ENCODE measurements around the gene B4GALNT4.
A peak's percentile ranks its signal among the peaks of the same experiment; 100 is the strongest.

The B4GALNT4 gene

DNA sequence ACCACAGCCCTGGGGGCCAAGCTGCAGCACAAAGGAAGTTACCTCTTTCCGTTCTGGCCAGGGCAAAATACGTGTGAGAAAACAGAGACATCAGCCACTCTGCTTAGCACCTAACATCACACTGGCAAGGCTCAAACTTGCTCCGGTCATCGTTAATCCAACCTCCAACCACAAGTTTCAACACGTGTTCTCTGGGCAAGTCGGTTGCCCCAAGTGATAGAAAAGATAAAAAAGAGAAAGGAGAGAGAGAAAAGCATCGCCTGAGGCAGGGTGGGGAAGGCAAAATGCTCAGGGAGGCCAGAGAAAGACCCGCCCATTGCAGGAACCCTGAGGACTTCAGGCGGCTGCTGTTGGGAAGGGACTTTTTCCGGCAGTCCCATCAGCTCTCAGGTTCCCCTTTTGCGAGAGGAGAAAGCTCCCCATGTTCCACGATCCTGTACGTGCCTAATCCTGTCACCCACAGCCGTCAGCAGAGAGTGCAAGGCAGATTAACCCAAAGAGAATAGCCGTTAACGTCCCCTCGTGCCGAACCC, 18.5 kb upstream of the B4GALNT4 start:
- TF ChIP-seq HDGF (IDR thresholded peaks at IDR 0.05; ENCODE audit: borderline replicate concordance), result no peak
- no peak for TF ChIP-seq TARDBP (IDR thresholded peaks at IDR 0.05)
- no peak for TF ChIP-seq SP1 (IDR thresholded peaks at IDR 0.05)
- no peak for TF ChIP-seq NFRKB (IDR thresholded peaks at IDR 0.05)
- TF ChIP-seq LEF1 (IDR thresholded peaks at IDR 0.05; ENCODE audit: borderline replicate concordance), result no peak
- TF ChIP-seq, protein P1, sequence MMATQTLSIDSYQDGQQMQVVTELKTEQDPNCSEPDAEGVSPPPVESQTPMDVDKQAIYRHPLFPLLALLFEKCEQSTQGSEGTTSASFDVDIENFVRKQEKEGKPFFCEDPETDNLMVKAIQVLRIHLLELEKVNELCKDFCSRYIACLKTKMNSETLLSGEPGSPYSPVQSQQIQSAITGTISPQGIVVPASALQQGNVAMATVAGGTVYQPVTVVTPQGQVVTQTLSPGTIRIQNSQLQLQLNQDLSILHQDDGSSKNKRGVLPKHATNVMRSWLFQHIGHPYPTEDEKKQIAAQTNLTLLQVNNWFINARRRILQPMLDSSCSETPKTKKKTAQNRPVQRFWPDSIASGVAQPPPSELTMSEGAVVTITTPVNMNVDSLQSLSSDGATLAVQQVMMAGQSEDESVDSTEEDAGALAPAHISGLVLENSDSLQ (IDR thresholded peaks at IDR 0.05), result no peak
- no peak for TF ChIP-seq L3MBTL2 (conservative IDR thresholded peaks at IDR 0.05)
- ChIA-PET POLR2A (no interaction called here), CTCF (no interaction called here)
- DNase-seq (ENCODE audit: extremely low spot score), result no peak

DNA sequence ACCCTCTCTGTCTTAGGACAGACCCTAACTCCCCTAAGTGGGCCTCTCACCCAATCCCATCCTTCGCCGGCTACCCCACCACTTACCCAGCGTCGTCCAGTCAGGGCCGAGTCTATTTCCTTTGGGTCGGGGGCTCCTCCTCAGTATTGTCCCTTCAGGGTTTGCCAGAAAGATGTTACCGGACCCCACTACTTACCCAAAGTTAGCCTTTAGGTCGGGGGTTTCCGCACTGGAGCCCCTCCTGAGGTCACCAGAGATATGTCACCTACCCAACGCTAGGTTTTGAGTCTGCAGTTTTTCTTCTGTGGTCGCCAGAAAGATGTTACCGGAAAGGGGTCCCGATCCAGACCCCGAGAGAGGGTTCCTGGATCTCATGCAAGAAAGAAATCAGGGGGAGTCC, 17.9 kb upstream of the B4GALNT4 start:
- POLR2A ChIA-PET, result no interaction called here
- CTCF ChIA-PET, result no interaction called here
- TF ChIP-seq, protein P1 (IDR thresholded peaks at IDR 0.05), result no peak
- TF ChIP-seq CTBP1 (IDR thresholded peaks at IDR 0.05; ENCODE audit: borderline replicate concordance), result no peak
- DNase-seq (ENCODE audit: extremely low spot score), result no peak

DNA sequence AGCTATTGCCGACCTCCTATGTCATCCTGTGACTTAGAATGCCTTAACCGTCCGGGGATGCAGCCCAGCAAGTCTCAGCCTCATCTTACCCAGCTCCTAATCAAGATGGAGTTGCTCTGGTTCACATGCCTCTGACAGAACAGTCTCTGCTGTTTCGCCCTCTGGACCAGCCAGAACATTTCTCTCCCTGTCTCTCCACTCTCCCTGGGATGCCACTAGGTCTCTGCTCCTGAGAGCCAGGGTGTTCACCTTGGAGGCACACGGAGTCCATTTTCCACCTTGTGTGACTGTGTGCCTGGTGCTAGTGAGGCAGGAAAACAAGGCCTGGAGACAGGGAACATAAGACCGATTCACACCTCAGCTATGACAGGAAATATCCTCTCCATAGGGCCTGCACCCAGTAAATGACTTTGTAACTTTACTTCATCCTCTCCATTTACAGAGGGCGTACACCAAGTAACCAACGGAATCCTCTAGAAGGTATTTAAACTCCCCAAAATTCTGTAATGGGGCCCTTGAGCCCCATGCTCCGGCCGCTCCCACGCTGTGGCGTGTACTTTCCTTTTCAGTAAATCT, 16.8 kb upstream of the B4GALNT4 start:
- TF ChIP-seq TARDBP (IDR thresholded peaks at IDR 0.05), result no peak
- TF ChIP-seq BHLHE40 (IDR thresholded peaks at IDR 0.05; ENCODE audit: borderline replicate concordance), result no peak
- no peak for TF ChIP-seq CTBP1 (IDR thresholded peaks at IDR 0.05; ENCODE audit: borderline replicate concordance)
- TF ChIP-seq FOXK2 (IDR thresholded peaks at IDR 0.05), result no peak
- TF ChIP-seq, protein P1 (IDR thresholded peaks at IDR 0.05), result no peak
- no peak for TF ChIP-seq ELF4 (IDR thresholded peaks at IDR 0.05)
- no peak for DNase-seq (ENCODE audit: extremely low spot score)
- POLR2A ChIA-PET, result interaction anchor here (0.6 kb wide), 1 partner anchor 115 kb away, joined by 3 read pairs; no protein-coding TSS in a partner anchor
- CTCF ChIA-PET, result interaction anchor here (0.6 kb wide), 1 partner anchor 48 kb away, joined by 5 read pairs; no protein-coding TSS in a partner anchor

DNA sequence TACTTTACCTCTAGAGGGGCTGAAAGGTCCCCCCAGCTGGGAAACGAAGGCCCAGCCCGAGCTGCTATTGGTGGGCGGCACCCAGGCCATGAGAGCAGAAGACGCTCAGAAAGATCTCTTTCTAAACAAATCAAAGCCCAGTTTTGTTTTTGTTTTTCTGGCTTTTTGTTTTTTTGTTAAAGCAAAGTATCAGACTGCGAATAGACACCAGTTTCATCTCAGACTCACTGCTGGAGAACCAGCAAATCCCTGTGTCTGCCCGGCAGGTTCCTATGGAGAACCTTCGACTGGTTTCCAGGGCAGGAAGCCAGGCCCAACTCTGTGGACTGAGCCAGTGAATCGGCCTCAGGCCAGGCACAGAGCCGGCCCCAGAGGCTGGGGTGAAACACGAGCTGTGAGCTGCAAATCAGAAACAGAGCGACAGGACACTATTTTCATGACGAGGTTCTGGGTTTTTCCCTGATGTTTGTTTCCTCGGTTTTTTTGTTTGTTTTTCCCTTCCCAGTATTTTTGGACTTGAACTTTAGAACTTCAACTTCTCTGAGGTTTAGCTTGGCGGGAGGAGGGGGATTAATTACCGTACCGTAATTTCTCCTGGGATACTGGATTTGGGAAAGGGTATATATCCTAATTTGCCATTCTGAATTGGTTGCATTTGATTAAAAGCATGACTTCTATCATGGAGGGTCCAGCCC, 16.0 kb upstream of the B4GALNT4 start:
- POLR2A ChIA-PET, result no interaction called here
- TF ChIP-seq FOXA1 (IDR thresholded peaks at IDR 0.05), result no peak
- no peak for TF ChIP-seq L3MBTL2 (conservative IDR thresholded peaks at IDR 0.05)
- no peak for TF ChIP-seq SUZ12 (IDR thresholded peaks at IDR 0.05)
- TF ChIP-seq LEF1 (IDR thresholded peaks at IDR 0.05; ENCODE audit: borderline replicate concordance), result no peak
- TF ChIP-seq NFRKB (IDR thresholded peaks at IDR 0.05), result no peak
- no peak for TF ChIP-seq ZNF384 (IDR thresholded peaks at IDR 0.05)
- TF ChIP-seq HDGF (IDR thresholded peaks at IDR 0.05; ENCODE audit: borderline replicate concordance), result no peak
- TF ChIP-seq ARNT (IDR thresholded peaks at IDR 0.05), result no peak
- no peak for DNase-seq (ENCODE audit: extremely low spot score)
- CTCF ChIA-PET, result no interaction called here

DNA sequence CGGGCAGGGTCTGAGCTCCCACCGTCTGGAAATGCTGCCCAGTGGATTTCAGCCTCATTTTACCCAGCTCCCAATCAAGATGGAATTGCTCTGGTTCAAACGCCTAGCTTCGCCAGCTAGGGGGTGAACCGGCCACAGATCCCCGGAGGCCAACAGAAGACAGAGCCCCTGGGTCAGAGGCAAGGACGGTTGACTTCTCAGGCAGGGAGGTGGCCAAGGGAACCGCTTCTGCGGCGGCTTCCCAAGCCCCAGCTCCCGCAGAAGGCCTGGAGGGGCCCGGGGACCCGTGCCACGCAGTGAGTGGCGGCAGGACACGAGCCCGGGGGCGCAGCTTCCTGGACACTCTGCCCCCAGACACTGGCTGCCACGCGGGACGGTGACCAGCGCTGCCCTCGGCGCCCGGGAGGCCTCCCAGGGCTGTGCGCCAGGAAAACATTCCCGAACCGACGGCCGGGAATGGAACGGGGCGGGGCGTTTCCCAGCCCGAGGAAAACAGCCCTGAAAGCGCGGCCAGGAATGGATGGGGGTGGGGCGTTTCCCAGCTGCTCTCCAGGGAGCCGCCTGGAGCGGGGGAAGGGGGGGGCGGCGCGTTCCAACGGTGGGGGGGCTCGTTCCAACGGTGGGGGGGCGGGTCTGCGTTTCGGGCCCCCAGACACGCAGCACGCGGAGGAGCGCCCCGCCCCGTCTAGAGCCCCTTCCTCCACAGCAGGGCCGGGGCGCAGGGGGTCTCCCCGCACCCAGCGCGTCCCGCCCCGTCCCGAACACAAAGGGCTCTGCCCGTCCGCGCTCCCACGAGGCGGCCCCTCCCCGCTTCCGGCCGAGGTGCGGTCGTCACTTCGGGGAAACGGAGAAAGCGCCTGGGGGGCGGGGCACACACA, 13.5 kb upstream of the B4GALNT4 start:
- no peak for TF ChIP-seq BHLHE40 (IDR thresholded peaks at IDR 0.05; ENCODE audit: borderline replicate concordance)
- TF ChIP-seq SUZ12 (IDR thresholded peaks at IDR 0.05), result no peak
- no peak for TF ChIP-seq ARNT (IDR thresholded peaks at IDR 0.05)
- no peak for TF ChIP-seq TARDBP (IDR thresholded peaks at IDR 0.05)
- no peak for TF ChIP-seq LEF1 (IDR thresholded peaks at IDR 0.05; ENCODE audit: borderline replicate concordance)
- TF ChIP-seq FOXA1 (IDR thresholded peaks at IDR 0.05), result no peak
- TF ChIP-seq SP1 (IDR thresholded peaks at IDR 0.05), result no peak
- TF ChIP-seq CTBP1 (IDR thresholded peaks at IDR 0.05; ENCODE audit: borderline replicate concordance), result no peak
- TF ChIP-seq HDGF (IDR thresholded peaks at IDR 0.05; ENCODE audit: borderline replicate concordance), result no peak
- peak; percentile 77 for DNase-seq (ENCODE audit: extremely low spot score)
- POLR2A ChIA-PET, result interaction anchor here (0.6 to 1.6 kb wide), 10 partner anchors 13 to 105 kb away, joined by 3 to 10 read pairs (median 4); partner anchors contain the start of genes IFITM2 and PTDSS2
- CTCF ChIA-PET, result interaction anchor here (0.7 to 2.2 kb wide), 3 partner anchors 16 to 105 kb away, joined by 3 to 9 read pairs (median 4); no protein-coding TSS in a partner anchor

DNA sequence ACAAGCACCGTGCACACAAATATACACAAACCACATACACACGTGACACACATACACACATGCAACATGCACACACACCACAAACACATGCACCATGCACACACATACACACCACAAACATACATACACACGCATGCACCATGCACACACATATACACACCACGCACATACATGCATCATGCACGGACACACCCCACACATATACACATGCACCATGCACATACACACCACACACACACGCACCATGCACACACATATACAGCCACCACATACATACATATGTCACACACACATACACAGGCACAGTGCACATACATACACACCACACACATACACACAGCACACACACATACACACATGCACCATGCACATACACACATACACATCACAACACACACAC, 12.7 kb upstream of the B4GALNT4 start:
- TF ChIP-seq BHLHE40 (IDR thresholded peaks at IDR 0.05; ENCODE audit: borderline replicate concordance) (no peak), FOXA1 (IDR thresholded peaks at IDR 0.05) (no peak), LEF1 (IDR thresholded peaks at IDR 0.05; ENCODE audit: borderline replicate concordance) (no peak), FOXK2 (IDR thresholded peaks at IDR 0.05) (no peak), CTBP1 (IDR thresholded peaks at IDR 0.05; ENCODE audit: borderline replicate concordance) (no peak), SP1 (IDR thresholded peaks at IDR 0.05) (no peak), L3MBTL2 (conservative IDR thresholded peaks at IDR 0.05) (no peak)
- TF ChIP-seq, protein P1 (IDR thresholded peaks at IDR 0.05), result no peak
- CTCF ChIA-PET, result interaction anchor here (2.2 kb wide), 1 partner anchor 106 kb away, joined by 9 read pairs; no protein-coding TSS in a partner anchor
- no peak for DNase-seq (ENCODE audit: extremely low spot score)
- POLR2A ChIA-PET, result interaction anchor here (1.3 to 1.6 kb wide), 2 partner anchors 12 to 50 kb away, joined by 3 to 10 read pairs; partner anchors contain the start of gene IFITM2

Measured in HEK293T (cell line).